Stimulated activated CD8-positive, alpha-beta memory T cell treated with anti-CD3 and anti-CD28 coated beads, Interleukin-2, amount 100 ng/mL, for 48 hours (primary cell): ENCODE measurements around the gene DUS2.

Source experiments
- DNase-seq, 2 donors: peaks; one replicate each; pipeline ENCODE4 v3.0.0-alpha.2; 2020; ENCODE audit warnings: low read depth in 2 of 2

The DUS2 gene

GRCh38 chr16:68077866-68078700, 55.0 kb downstream of the DUS2 start:
- DNase-seq = no peak

GRCh38 chr16:68078701-68079375, 55.8 kb downstream of the DUS2 start:
- DNase-seq = no peak

GRCh38 chr16:68079376-68079625, 56.2 kb downstream of the DUS2 start:
- DNase-seq = no peak

GRCh38 chr16:68079626-68080344, 56.7 kb downstream of the DUS2 start:
- DNase-seq = peak; percentile 75 to 77

- no peak for DNase-seq
Observed at GRCh38 chr16:68081861-68082628, 59.0 kb downstream of the DUS2 start.

GRCh38 chr16:68082629-68083238, 59.6 kb downstream of the DUS2 start:
- DNase-seq = no peak

- DNase-seq = no peak
Observed at GRCh38 chr16:68083239-68083781, 60.2 kb downstream of the DUS2 start.

- no peak for DNase-seq
Observed at GRCh38 chr16:68083861-68084503, 60.9 kb downstream of the DUS2 start.

- DNase-seq = peak; percentile 86 to 87
Observed at GRCh38 chr16:68084504-68085258, 61.6 kb downstream of the DUS2 start.

- peak; percentile 98 to 100 for DNase-seq
Observed at GRCh38 chr16:68085259-68086071, 62.4 kb downstream of the DUS2 start, which contains the start of gene NFATC3. Gene NFATC3, plus strand, starts transcription at chr16:68085370. Its CDS starts 312 bp downstream, at chr16:68085682.

- no peak for DNase-seq
Observed at GRCh38 chr16:68086336-68086841, 63.3 kb downstream of the DUS2 start.

- no peak for DNase-seq
Observed at GRCh38 chr16:68086860-68087268, 63.8 kb downstream of the DUS2 start.

GRCh38 chr16:68087688-68088087, 64.6 kb downstream of the DUS2 start:
- no peak for DNase-seq

GRCh38 chr16:68088130-68088972, 65.3 kb downstream of the DUS2 start:
- DNase-seq = no peak

GRCh38 chr16:68089067-68089466, 66.0 kb downstream of the DUS2 start:
- DNase-seq = no peak

GRCh38 chr16:68090130-68090529, 67.0 kb downstream of the DUS2 start:
- DNase-seq = no peak

- no peak for DNase-seq
Observed at GRCh38 chr16:68090533-68090932, 67.4 kb downstream of the DUS2 start.
